Measurements from ENCODE around the gene MEF2C. TPM values are rescaled to one million over a fixed set of nuclear protein-coding genes. Genes with fewer than 3 reads are reported as not detected.

The MEF2C gene
- total RNA-seq, 1 experiment from 2014 or later = 13.0 TPM

DNA sequence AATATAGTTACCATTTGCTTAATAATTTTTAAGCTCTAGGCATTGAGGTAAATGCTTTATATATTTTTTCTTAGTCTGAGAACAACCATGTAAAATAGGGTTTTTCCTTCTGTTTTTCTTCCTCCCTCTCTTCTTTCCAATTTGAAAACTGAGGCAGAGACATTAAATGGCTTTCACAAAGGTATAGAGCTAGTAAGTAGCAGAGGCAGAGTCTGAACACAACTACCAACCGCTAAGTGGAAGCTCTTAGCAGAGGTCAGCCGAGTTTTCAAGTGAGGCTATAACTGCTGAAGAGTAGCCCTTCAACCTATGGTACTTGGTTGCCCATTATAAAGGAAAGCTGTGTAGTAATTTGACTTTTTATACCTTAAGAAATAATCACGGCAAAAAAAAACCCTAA lies 187.1 kb downstream of the MEF2C start:
- Histone ChIP-seq H3K9me3 (ENCODE audit: control insufficient read depth in 1 of 2, insufficient read depth in 1 of 2, low read depth in 1 of 2, low read length in 2 of 2) (no peaks in the 10 kb centered on the region), H4K20me1 (ENCODE audit: insufficient read depth) (no peaks in the 10 kb centered on the region), H3K4me1 (ENCODE audit: control insufficient read depth in 1 of 2, insufficient read depth in 2 of 2, low read length in 2 of 2) (peaks cover 0 to 5% of the 10 kb centered on the region in 2 experiments; a peak in 2 of 4 replicates), H3K4me2 (ENCODE audit: low read length) (no peak overlapping the region), H2AFZ (ENCODE audit: low read depth, low read length, poor library complexity, severe bottlenecking) (no peak overlapping the region), H3K4me3 (replicated peaks in 1 of 2; ENCODE audit: low read depth in 1 of 2, low read length in 2 of 2) (no peak overlapping the region), H3K36me3 (ENCODE audit: control insufficient read depth in 1 of 2, insufficient read depth in 2 of 2, low read length in 2 of 2) (no peaks in the 10 kb centered on the region), H3K27me3 (ENCODE audit: insufficient read depth, low read length) (no peaks in the 10 kb centered on the region), H3K9me2 (ENCODE audit: insufficient read depth) (no peaks in the 10 kb centered on the region), H3K79me2 (ENCODE audit: insufficient read depth, low read length) (no peaks in the 10 kb centered on the region), H3K9ac (ENCODE audit: low read length) (no peak overlapping the region), H3K27ac (ENCODE audit: low read depth, low read length) (no peak overlapping the region)
- intact Hi-C loops (cut with micrococcal nuclease) = loop anchor here (10.0 kb wide), 1 partner anchor 1151 kb away; no protein-coding TSS in a partner anchor
- ChIA-PET POLR2A (no interaction called here), RAD21 (ENCODE audit: low non-redundant PET in 1 of 2, low total read pairs in 2 of 2, uncharacterized antibody in 2 of 2, unreplicated experiment in 2 of 2) (no interaction called here), CTCF (interaction anchor here (0.6 to 1.1 kb wide), 3 partner anchors 11 to 915 kb away, joined by 3 to 4 read pairs (median 4); no protein-coding TSS in a partner anchor)
- DNase-seq (ENCODE audit: low read depth, low spot score) (no peak), ATAC-seq (no peak)
- TF ChIP-seq POLR2AphosphoS5 (IDR thresholded peaks at IDR 0.05; ENCODE audit: low read depth, low read length) = no peak
- TF ChIP-seq FOSL1 (IDR thresholded peaks at IDR 0.05; ENCODE audit: low read depth) = no peak
- no peak for TF ChIP-seq CTCF (IDR thresholded peaks at IDR 0.05 in 2 of 3, conservative IDR thresholded peaks at IDR 0.05 in 1 of 3; ENCODE audit: borderline replicate concordance in 1 of 3, insufficient read depth in 1 of 3, low read depth in 2 of 3, low read length in 2 of 3)
- TF ChIP-seq EZH2 (IDR thresholded peaks at IDR 0.05) = no peak
- no peak for TF ChIP-seq POLR2A (IDR thresholded peaks at IDR 0.05; ENCODE audit: borderline replicate concordance, extremely low read depth, insufficient read depth, insufficient read length)
- no peak for TF ChIP-seq RAD21 (IDR thresholded peaks at IDR 0.05; ENCODE audit: low read depth)
- TF ChIP-seq EZH2phosphoT487 (IDR thresholded peaks at IDR 0.05; ENCODE audit: borderline replicate concordance) = no peak
- TF ChIP-seq EGR1 (IDR thresholded peaks at IDR 0.05; ENCODE audit: low read depth) = no peak
- TF ChIP-seq, protein P1, sequence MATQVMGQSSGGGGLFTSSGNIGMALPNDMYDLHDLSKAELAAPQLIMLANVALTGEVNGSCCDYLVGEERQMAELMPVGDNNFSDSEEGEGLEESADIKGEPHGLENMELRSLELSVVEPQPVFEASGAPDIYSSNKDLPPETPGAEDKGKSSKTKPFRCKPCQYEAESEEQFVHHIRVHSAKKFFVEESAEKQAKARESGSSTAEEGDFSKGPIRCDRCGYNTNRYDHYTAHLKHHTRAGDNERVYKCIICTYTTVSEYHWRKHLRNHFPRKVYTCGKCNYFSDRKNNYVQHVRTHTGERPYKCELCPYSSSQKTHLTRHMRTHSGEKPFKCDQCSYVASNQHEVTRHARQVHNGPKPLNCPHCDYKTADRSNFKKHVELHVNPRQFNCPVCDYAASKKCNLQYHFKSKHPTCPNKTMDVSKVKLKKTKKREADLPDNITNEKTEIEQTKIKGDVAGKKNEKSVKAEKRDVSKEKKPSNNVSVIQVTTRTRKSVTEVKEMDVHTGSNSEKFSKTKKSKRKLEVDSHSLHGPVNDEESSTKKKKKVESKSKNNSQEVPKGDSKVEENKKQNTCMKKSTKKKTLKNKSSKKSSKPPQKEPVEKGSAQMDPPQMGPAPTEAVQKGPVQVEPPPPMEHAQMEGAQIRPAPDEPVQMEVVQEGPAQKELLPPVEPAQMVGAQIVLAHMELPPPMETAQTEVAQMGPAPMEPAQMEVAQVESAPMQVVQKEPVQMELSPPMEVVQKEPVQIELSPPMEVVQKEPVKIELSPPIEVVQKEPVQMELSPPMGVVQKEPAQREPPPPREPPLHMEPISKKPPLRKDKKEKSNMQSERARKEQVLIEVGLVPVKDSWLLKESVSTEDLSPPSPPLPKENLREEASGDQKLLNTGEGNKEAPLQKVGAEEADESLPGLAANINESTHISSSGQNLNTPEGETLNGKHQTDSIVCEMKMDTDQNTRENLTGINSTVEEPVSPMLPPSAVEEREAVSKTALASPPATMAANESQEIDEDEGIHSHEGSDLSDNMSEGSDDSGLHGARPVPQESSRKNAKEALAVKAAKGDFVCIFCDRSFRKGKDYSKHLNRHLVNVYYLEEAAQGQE (IDR thresholded peaks at IDR 0.05; ENCODE audit: low read depth) = no peak
- no peak for TF ChIP-seq CBX3 (IDR thresholded peaks at IDR 0.05; ENCODE audit: low read depth)
- no peak for TF ChIP-seq SP1 (IDR thresholded peaks at IDR 0.05; ENCODE audit: low read depth)
- TF ChIP-seq SRF (IDR thresholded peaks at IDR 0.05; ENCODE audit: low read depth) = no peak
- no peak for TF ChIP-seq JUND (IDR thresholded peaks at IDR 0.05)
- TF ChIP-seq SIN3A (IDR thresholded peaks at IDR 0.05; ENCODE audit: low read depth) = no peak
- BruUV-seq (replicated peaks) = no TSS peak
